Spleen (tissue), 7 donors: ENCODE measurements around the gene PLCD1.

Experiments
- POLR2A ChIP-seq, 3 donors: fragments of 450-650 bp; IDR thresholded peaks; one replicate each; pipeline ENCODE4 v1.5.1; 2017; ENCODE audit warnings: antibody characterized with exemption in 3 of 3, mild to moderate bottlenecking in 1 of 3
- POLR2AphosphoS5 ChIP-seq, 3 donors: sonication (generic); formaldehyde crosslinking; IDR thresholded peaks; one replicate each; pipeline ENCODE4 v1.5.1; 2017; ENCODE audit warnings: antibody characterized with exemption in 3 of 3
- TF ChIP-seq, protein P1 (sequence below), 11 experiments: fragments of 200-600 bp in 7 of 11; fragments of 450-650 bp in 4 of 11; sonication (generic) in 4 of 11; IDR thresholded peaks in 8 of 11; conservative IDR thresholded peaks in 3 of 11; 1 replicate in 7 of 11; 2 replicates in 4 of 11; pipeline versions ENCODE4 v1.4.0 to v1.8.0; 2016 to 2021; ENCODE audit warnings: antibody characterized with exemption in 11 of 11, inconsistent platforms in 4 of 11, mild to moderate bottlenecking in 1 of 11
- donor health status: DM: no; HTN: no; CAD: no; lungs with moderate emphysema.
- donor health status: DM: no; HTN: no; CAD: no.
- donor health status: DM: no; HTN: no; CAD: no.

GRCh38 chr3:37987751-37988179 lies 41.7 kb downstream of the PLCD1 start:
- TF ChIP-seq, protein P1, sequence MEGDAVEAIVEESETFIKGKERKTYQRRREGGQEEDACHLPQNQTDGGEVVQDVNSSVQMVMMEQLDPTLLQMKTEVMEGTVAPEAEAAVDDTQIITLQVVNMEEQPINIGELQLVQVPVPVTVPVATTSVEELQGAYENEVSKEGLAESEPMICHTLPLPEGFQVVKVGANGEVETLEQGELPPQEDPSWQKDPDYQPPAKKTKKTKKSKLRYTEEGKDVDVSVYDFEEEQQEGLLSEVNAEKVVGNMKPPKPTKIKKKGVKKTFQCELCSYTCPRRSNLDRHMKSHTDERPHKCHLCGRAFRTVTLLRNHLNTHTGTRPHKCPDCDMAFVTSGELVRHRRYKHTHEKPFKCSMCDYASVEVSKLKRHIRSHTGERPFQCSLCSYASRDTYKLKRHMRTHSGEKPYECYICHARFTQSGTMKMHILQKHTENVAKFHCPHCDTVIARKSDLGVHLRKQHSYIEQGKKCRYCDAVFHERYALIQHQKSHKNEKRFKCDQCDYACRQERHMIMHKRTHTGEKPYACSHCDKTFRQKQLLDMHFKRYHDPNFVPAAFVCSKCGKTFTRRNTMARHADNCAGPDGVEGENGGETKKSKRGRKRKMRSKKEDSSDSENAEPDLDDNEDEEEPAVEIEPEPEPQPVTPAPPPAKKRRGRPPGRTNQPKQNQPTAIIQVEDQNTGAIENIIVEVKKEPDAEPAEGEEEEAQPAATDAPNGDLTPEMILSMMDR (IDR thresholded peaks at IDR 0.05 in 8 of 11, conservative IDR thresholded peaks at IDR 0.05 in 3 of 11): no peak
- no peak for TF ChIP-seq POLR2A (IDR thresholded peaks at IDR 0.05)
- no peak for TF ChIP-seq POLR2AphosphoS5 (IDR thresholded peaks at IDR 0.05)
